ENCODE results near the gene AOX1.

- TF ChIP-seq CTCF (IDR thresholded peaks at IDR 0.05 in 4 of 5, conservative IDR thresholded peaks at IDR 0.05 in 1 of 5) (no peak), POLR2A (IDR thresholded peaks at IDR 0.05) (no peak)
Measured at GRCh38 chr2:200669308-200669707, 83.5 kb downstream of the AOX1 start.

Measured in gastrocnemius medialis (tissue), 4 donors.